Fibroblast of villous mesenchyme (primary cell): Measurements from ENCODE around the gene ZNF213. TPM values are rescaled to one million over a fixed set of nuclear protein-coding genes. Genes with fewer than 3 reads are reported as not detected.
"Not testable (repeated sequence)": the region's sequence is repeated elsewhere in the genome, so short reads cannot be mapped to it uniquely, and the experiment has no call there.

Source experiments
- DNase-seq: peaks from one replicate; pipeline ENCODE4 v3.0.0-alpha.2; 2010; ENCODE audit warnings: low read depth
- H3K4me3 ChIP-seq: 2 replicates; pipeline ENCODE4 v1.5.1; 2011; ENCODE audit warnings: low read depth, mild to moderate bottlenecking, low read length
- CTCF ChIP-seq: IDR thresholded peaks from 2 replicates; pipeline ENCODE4 v1.5.1; 2012; ENCODE audit warnings: low read depth, mild to moderate bottlenecking, low read length; ENCODE audit not compliant: insufficient read depth
- total RNA-seq: library from RNA; depleted of rRNA; stranded (reverse); fragments of >200 nt; gene quantifications from 2 replicates; pipeline ENCODE4 v1.2.3, GENCODE V29; 2012

ZNF213 gene
- total RNA-seq, 1 donor: 3.5 TPM

GRCh38 chr16:3171855-3172593 lies 37.2 kb downstream of the ZNF213 start:
- no peak for TF ChIP-seq CTCF
- no peak overlapping the region for H3K4me3 ChIP-seq
- DNase-seq: no peak

- no peak for DNase-seq
- peak overlapping the region; percentile 44 for H3K4me3 ChIP-seq
- TF ChIP-seq CTCF: peak; percentile 45
Measured at GRCh38 chr16:3173892-3174617, 39.2 kb downstream of the ZNF213 start.

DNA sequence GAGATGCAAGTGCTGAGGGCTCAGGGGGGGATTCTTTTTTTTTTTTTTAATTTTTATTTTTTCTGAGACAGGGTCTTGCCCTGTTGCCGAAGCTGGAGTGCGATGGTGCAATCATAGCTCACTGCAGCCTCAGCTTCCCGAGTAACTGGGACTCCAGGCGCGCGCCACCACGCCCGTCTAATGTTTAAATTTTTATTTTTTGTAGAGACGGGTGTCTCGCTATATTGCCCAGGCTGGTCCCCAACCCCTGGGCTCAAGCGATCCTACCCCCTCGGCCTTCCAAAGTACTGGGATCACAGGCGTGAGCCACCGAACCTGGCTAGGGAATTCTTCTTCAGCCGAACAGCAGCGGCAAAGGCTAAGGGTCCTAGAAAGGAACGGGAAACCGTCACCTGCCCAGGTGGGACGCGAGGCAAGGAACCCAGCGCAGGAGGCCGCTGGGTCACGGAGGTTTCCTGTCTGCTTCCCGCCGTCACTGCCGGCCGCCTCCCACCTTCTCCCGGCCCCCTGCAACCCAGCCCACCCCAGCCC lies 39.9 kb downstream of the ZNF213 start:
- H3K4me3 ChIP-seq: peak overlapping the region; percentile 9
- DNase-seq: no peak
- no peak for TF ChIP-seq CTCF

- no peak for TF ChIP-seq CTCF
- DNase-seq: no peak
- peak overlapping the region; percentile 35 for H3K4me3 ChIP-seq
Measured at GRCh38 chr16:3175157-3176093, 40.6 kb downstream of the ZNF213 start.

- no peak for TF ChIP-seq CTCF
- DNase-seq: no peak
- H3K4me3 ChIP-seq: no peak overlapping the region
Measured at GRCh38 chr16:3179651-3180050, 44.8 kb downstream of the ZNF213 start.

DNA sequence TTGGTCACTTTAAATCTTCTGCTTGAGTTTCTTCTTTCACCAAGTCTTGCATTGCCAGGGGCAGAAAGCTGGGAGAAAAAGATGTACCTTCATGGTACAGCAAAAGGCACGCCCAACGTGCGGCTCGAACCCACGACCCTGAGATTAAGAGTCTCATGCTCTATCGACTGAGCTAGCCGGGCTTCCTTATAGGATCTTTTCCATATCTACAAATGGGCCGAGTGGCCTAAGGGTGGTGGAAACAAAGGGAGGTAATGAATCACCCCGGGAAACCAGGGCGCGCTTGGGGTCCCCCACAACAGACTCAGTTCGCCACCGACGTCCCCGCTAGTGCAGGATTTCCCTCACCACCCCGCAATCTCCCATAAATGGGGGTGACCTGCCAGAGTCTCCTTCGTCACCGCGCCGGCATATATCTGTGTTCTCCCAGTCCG lies 45.6 kb downstream of the ZNF213 start:
- DNase-seq: no peak
- no peak for TF ChIP-seq CTCF

DNA sequence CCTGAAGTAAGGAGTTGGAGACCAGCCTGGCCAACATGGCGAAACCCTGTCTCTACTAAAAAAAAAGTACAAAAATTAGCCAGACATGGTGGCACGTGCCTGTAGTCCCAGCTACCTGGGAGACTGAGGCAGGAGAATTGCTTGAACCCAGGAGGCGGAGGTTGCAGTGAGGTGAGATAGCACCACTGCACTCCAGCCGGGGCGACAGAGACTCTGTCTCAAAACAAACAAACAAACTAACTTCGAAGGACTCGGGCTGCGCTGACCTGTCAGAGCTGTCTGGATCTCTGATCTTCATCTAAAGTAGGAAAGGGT lies 47.4 kb downstream of the ZNF213 start:
- DNase-seq: not testable (repeated sequence)
- peak overlapping the region; percentile 64 for H3K4me3 ChIP-seq

More for the DNA sequence above, 45.6 kb downstream of the ZNF213 start:
- no peak overlapping the region for H3K4me3 ChIP-seq
